ENCODE data around the gene SH3D19. TPM values are rescaled to one million over a fixed set of nuclear protein-coding genes. Genes with fewer than 3 reads are reported as not detected.

Gene SH3D19
- total RNA-seq, 4 donors from 2014 or later, result 35.6 to 73.1 (median 50.5) TPM

DNA sequence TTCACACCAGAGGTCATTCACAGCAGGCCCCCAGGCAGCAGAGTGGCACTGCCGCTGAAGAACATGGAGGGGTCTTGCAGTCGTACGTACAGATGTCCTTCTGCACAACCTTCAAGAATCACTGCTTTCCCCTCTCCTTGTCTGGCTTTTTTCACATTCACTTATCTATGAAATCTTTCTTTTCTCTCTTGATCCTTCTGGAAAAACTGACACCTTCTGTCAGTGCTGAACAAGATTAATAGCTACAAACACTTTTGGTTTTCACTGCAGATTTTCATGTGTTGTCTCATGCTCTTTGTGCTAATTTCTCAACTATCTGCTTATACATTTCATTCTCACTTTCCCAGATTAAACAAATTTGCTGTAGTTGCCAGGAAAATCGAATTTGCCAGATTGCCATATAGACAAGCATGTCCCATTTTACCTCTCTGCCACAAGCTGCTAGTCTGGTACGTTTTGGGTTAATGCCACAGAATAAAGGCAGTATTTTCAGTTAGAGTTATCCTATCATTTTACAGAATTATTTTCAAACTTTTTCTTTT lies 142.9 kb downstream of the SH3D19 start:
- in situ Hi-C loops (cut with MboI; ENCODE audit: low sequenced_read_pairs in 4 of 4), result no loop called here
- H3K4me1 ChIP-seq, result no peaks in the 10 kb centered on the region
- TF ChIP-seq POLR2A (IDR thresholded peaks at IDR 0.05), result no peak
- TF ChIP-seq, protein P1, sequence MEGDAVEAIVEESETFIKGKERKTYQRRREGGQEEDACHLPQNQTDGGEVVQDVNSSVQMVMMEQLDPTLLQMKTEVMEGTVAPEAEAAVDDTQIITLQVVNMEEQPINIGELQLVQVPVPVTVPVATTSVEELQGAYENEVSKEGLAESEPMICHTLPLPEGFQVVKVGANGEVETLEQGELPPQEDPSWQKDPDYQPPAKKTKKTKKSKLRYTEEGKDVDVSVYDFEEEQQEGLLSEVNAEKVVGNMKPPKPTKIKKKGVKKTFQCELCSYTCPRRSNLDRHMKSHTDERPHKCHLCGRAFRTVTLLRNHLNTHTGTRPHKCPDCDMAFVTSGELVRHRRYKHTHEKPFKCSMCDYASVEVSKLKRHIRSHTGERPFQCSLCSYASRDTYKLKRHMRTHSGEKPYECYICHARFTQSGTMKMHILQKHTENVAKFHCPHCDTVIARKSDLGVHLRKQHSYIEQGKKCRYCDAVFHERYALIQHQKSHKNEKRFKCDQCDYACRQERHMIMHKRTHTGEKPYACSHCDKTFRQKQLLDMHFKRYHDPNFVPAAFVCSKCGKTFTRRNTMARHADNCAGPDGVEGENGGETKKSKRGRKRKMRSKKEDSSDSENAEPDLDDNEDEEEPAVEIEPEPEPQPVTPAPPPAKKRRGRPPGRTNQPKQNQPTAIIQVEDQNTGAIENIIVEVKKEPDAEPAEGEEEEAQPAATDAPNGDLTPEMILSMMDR (IDR thresholded peaks at IDR 0.05 in 4 of 5, conservative IDR thresholded peaks at IDR 0.05 in 1 of 5), result no peak
- H3K27me3 ChIP-seq, result no peaks in the 10 kb centered on the region
- no peak for DNase-seq
- intact Hi-C loops (cut with DNase I; ENCODE audit: low total_unique reads), result no loop called here
- H3K9me3 ChIP-seq, result no peaks in the 10 kb centered on the region
- no peaks in the 10 kb centered on the region for H3K36me3 ChIP-seq
- ATAC-seq, result no peak
- no peak overlapping the region for H3K27ac ChIP-seq
- H3K4me3 ChIP-seq, result no peak overlapping the region

GRCh38 chr4:151176685-151177084 lies 148.7 kb downstream of the SH3D19 start:
- Histone ChIP-seq H3K9me3 (no peaks in the 10 kb centered on the region), H3K4me3 (no peak overlapping the region), H3K36me3 (peaks cover 0 to 33% of the 10 kb centered on the region in 2 donors), H3K4me1 (no peaks in the 10 kb centered on the region), H3K27ac (no peak overlapping the region), H3K27me3 (no peaks in the 10 kb centered on the region)
- DNase-seq (no peak), ATAC-seq (no peak)
- intact Hi-C loops (cut with DNase I; ENCODE audit: low total_unique reads), result no loop called here
- in situ Hi-C loops (cut with MboI; ENCODE audit: low sequenced_read_pairs in 4 of 4), result no loop called here
- TF ChIP-seq POLR2A (IDR thresholded peaks at IDR 0.05), result no peak
- TF ChIP-seq, protein P1 (IDR thresholded peaks at IDR 0.05 in 4 of 5, conservative IDR thresholded peaks at IDR 0.05 in 1 of 5), result no peak

DNA sequence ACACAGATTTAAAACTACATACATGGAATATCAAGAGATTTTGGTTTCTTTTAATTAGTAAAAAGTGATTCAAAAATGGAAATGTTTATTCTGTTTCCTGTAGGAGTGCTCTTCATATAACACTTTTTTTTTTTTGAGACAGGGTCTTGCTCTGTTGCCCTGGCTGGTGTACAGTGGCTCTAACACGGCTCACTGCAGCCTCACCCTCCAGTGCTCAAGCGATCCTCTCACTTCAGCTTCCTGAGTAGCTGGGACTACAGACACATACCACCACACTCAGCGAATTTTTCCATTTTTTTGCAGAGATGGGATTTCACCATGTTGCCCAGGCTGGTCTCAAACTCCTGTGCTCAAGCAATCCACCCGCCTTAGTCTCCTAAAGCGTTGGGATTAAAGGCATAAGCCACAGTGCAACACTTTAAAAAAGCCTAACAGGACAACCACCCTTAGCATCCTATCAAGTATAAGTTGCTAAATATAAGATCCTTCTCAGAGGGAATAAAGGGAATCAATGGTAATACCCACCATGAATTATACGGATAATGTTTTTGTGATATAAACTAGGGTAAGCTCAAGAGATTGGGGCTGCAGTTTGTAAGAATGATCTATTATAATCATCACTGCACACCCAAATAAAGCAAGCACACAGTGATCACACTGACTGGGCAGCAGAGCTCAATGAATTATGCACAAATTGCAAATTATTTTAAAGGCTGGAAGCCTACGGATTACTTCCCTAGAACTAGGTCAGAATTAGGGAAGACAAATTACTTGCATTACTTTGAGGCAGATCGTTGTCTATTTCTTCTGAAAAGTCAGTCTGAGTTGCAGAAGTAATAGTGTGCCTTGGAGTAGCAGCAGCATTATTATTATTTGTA lies 149.4 kb downstream of the SH3D19 start:
- H3K4me1 ChIP-seq, result no peaks in the 10 kb centered on the region
- no peak for TF ChIP-seq POLR2A (IDR thresholded peaks at IDR 0.05)
- TF ChIP-seq, protein P1 (IDR thresholded peaks at IDR 0.05 in 4 of 5, conservative IDR thresholded peaks at IDR 0.05 in 1 of 5), result no peak
- no peak overlapping the region for H3K4me3 ChIP-seq
- in situ Hi-C loops (cut with MboI; ENCODE audit: low sequenced_read_pairs in 4 of 4) (no loop called here), intact Hi-C loops (cut with DNase I; ENCODE audit: low total_unique reads) (no loop called here)
- no peak for ATAC-seq
- no peak for DNase-seq
- no peaks in the 10 kb centered on the region for H3K27me3 ChIP-seq
- H3K36me3 ChIP-seq, result peaks cover 0 to 33% of the 10 kb centered on the region in 2 donors
- no peaks in the 10 kb centered on the region for H3K9me3 ChIP-seq
- peak overlapping the region in 1 of 4 donors; percentile 14 for H3K27ac ChIP-seq

- in situ Hi-C loops (cut with MboI; ENCODE audit: low sequenced_read_pairs in 4 of 4), result no loop called here
- DNase-seq (no peak), ATAC-seq (no peak)
- intact Hi-C loops (cut with DNase I; ENCODE audit: low total_unique reads), result no loop called here
- TF ChIP-seq, protein P1 (IDR thresholded peaks at IDR 0.05 in 4 of 5, conservative IDR thresholded peaks at IDR 0.05 in 1 of 5), result no peak
- no peak for TF ChIP-seq POLR2A (IDR thresholded peaks at IDR 0.05)
- H3K27me3 ChIP-seq, result no peaks in the 10 kb centered on the region
- no peaks in the 10 kb centered on the region for H3K9me3 ChIP-seq
- peak overlapping the region in 2 of 4 donors; percentile 14 to 34 for H3K27ac ChIP-seq
- no peak overlapping the region for H3K4me3 ChIP-seq
- peaks cover 0 to 33% of the 10 kb centered on the region in 2 donors for H3K36me3 ChIP-seq
- no peaks in the 10 kb centered on the region for H3K4me1 ChIP-seq
These were observed 150.2 kb downstream of the SH3D19 start for GRCh38 chr4:151175233-151175632.
